ENCODE measurements around the gene CDC73. TPM values are rescaled to one million over a fixed set of nuclear protein-coding genes. Genes with fewer than 3 reads are reported as not detected.

Gene CDC73
- total and polyA plus RNA-seq, 2 of the 13 experiments (the other 11 are each of a cell fraction or from before 2014, with no cell fraction given): 20.2 to 26.3 TPM

DNA sequence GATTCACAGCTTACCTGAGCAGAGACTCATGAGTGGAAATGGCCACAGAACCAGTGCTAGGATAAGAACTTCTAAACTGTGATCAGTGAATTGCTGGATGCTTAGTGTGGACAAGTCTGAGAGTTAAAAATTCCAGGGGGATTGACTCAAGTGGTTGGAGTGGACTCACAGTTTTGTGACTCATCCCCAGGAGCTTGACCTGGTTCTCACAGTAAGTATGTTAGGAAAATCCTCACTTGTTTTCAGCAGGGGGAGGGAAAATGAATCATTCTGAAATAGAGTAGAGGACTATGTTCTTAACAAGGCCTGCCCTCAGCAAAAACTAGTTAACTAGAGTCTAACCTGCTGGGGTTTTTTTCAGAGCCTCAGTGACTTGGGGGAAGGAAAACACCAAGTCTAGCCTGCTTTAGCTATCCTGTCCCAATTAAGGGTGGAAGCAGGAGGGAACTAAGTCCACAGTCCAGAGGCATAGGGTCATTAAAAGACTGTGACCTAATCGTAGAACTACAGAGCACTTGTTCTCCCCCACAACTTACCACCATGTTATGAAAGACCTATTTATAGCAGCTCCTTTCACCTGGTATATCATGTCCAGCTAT lies 6.1 kb upstream of the CDC73 start (continued):
- TF ChIP-seq, protein P1, sequence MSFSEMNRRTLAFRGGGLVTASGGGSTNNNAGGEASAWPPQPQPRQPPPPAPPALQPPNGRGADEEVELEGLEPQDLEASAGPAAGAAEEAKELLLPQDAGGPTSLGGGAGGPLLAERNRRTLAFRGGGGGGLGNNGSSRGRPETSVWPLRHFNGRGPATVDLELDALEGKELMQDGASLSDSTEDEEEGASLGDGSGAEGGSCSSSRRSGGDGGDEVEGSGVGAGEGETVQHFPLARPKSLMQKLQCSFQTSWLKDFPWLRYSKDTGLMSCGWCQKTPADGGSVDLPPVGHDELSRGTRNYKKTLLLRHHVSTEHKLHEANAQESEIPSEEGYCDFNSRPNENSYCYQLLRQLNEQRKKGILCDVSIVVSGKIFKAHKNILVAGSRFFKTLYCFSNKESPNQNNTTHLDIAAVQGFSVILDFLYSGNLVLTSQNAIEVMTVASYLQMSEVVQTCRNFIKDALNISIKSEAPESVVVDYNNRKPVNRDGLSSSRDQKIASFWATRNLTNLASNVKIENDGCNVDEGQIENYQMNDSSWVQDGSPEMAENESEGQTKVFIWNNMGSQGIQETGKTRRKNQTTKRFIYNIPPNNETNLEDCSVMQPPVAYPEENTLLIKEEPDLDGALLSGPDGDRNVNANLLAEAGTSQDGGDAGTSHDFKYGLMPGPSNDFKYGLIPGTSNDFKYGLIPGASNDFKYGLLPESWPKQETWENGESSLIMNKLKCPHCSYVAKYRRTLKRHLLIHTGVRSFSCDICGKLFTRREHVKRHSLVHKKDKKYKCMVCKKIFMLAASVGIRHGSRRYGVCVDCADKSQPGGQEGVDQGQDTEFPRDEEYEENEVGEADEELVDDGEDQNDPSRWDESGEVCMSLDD (CRISPR knock-in tag; IDR thresholded peaks at IDR 0.05; ENCODE audit: borderline replicate concordance): no peak
- TF ChIP-seq, protein P2, sequence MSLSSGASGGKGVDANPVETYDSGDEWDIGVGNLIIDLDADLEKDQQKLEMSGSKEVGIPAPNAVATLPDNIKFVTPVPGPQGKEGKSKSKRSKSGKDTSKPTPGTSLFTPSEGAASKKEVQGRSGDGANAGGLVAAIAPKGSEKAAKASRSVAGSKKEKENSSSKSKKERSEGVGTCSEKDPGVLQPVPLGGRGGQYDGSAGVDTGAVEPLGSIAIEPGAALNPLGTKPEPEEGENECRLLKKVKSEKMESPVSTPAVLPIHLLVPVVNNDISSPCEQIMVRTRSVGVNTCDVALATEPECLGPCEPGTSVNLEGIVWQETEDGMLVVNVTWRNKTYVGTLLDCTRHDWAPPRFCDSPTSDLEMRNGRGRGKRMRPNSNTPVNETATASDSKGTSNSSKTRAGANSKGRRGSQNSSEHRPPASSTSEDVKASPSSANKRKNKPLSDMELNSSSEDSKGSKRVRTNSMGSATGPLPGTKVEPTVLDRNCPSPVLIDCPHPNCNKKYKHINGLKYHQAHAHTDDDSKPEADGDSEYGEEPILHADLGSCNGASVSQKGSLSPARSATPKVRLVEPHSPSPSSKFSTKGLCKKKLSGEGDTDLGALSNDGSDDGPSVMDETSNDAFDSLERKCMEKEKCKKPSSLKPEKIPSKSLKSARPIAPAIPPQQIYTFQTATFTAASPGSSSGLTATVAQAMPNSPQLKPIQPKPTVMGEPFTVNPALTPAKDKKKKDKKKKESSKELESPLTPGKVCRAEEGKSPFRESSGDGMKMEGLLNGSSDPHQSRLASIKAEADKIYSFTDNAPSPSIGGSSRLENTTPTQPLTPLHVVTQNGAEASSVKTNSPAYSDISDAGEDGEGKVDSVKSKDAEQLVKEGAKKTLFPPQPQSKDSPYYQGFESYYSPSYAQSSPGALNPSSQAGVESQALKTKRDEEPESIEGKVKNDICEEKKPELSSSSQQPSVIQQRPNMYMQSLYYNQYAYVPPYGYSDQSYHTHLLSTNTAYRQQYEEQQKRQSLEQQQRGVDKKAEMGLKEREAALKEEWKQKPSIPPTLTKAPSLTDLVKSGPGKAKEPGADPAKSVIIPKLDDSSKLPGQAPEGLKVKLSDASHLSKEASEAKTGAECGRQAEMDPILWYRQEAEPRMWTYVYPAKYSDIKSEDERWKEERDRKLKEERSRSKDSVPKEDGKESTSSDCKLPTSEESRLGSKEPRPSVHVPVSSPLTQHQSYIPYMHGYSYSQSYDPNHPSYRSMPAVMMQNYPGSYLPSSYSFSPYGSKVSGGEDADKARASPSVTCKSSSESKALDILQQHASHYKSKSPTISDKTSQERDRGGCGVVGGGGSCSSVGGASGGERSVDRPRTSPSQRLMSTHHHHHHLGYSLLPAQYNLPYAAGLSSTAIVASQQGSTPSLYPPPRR (CRISPR knock-in tag; IDR thresholded peaks at IDR 0.05; ENCODE audit: borderline replicate concordance): peak; percentile 60; the same call in 1 of the 2 replicates
- no peak for TF ChIP-seq ZNF160 (CRISPR knock-in tag; IDR thresholded peaks at IDR 0.05)
- no peak for TF ChIP-seq ZNF282 (IDR thresholded peaks at IDR 0.05; ENCODE audit: partially characterized antibody)
- no peak for TF ChIP-seq ZNF550 (CRISPR knock-in tag; IDR thresholded peaks at IDR 0.05; ENCODE audit: borderline replicate concordance)
- no peak for TF ChIP-seq ZNF724P (CRISPR knock-in tag; IDR thresholded peaks at IDR 0.05; ENCODE audit: borderline replicate concordance)
- TF ChIP-seq SPEN (CRISPR knock-in tag; IDR thresholded peaks at IDR 0.05; ENCODE audit: low read depth): no peak
- no peak for TF ChIP-seq FOXJ3 (CRISPR knock-in tag; IDR thresholded peaks at IDR 0.05; ENCODE audit: borderline replicate concordance)
- TF ChIP-seq, protein P3, sequence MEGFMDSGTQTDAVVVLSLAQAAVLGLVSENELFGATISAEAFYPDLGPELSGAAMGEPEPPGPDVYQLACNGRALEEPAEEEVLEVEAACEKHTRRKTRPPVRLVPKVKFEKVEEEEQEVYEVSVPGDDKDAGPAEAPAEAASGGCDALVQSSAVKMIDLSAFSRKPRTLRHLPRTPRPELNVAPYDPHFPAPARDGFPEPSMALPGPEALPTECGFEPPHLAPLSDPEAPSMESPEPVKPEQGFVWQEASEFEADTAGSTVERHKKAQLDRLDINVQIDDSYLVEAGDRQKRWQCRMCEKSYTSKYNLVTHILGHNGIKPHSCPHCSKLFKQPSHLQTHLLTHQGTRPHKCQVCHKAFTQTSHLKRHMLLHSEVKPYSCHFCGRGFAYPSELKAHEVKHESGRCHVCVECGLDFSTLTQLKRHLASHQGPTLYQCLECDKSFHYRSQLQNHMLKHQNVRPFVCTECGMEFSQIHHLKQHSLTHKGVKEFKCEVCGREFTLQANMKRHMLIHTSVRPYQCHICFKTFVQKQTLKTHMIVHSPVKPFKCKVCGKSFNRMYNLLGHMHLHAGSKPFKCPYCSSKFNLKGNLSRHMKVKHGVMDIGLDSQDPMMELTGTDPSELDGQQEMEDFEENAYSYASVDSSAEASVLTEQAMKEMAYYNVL (CRISPR knock-in tag; IDR thresholded peaks at IDR 0.05; ENCODE audit: borderline replicate concordance): 0 out of 2 replicates have a peak, but pooled peaks have one; percentile 51
- TF ChIP-seq MATR3 (CRISPR knock-in tag; IDR thresholded peaks at IDR 0.05): no peak
- no peak for TF ChIP-seq REXO4 (CRISPR knock-in tag; IDR thresholded peaks at IDR 0.05; ENCODE audit: borderline replicate concordance)
- TF ChIP-seq, protein P4, sequence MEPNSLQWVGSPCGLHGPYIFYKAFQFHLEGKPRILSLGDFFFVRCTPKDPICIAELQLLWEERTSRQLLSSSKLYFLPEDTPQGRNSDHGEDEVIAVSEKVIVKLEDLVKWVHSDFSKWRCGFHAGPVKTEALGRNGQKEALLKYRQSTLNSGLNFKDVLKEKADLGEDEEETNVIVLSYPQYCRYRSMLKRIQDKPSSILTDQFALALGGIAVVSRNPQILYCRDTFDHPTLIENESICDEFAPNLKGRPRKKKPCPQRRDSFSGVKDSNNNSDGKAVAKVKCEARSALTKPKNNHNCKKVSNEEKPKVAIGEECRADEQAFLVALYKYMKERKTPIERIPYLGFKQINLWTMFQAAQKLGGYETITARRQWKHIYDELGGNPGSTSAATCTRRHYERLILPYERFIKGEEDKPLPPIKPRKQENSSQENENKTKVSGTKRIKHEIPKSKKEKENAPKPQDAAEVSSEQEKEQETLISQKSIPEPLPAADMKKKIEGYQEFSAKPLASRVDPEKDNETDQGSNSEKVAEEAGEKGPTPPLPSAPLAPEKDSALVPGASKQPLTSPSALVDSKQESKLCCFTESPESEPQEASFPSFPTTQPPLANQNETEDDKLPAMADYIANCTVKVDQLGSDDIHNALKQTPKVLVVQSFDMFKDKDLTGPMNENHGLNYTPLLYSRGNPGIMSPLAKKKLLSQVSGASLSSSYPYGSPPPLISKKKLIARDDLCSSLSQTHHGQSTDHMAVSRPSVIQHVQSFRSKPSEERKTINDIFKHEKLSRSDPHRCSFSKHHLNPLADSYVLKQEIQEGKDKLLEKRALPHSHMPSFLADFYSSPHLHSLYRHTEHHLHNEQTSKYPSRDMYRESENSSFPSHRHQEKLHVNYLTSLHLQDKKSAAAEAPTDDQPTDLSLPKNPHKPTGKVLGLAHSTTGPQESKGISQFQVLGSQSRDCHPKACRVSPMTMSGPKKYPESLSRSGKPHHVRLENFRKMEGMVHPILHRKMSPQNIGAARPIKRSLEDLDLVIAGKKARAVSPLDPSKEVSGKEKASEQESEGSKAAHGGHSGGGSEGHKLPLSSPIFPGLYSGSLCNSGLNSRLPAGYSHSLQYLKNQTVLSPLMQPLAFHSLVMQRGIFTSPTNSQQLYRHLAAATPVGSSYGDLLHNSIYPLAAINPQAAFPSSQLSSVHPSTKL (CRISPR knock-in tag; IDR thresholded peaks at IDR 0.05): peak; percentile 70; the same call in 1 of the 2 replicates
- no peak for TF ChIP-seq ZNF7 (CRISPR knock-in tag; IDR thresholded peaks at IDR 0.05)

Data from HepG2 (cell line).